MM.1S (cell line): ENCODE measurements around the gene SRPK2.
"Not testable (repeated sequence)": the region's sequence is repeated elsewhere in the genome, so short reads cannot be mapped to it uniquely, and the experiment has no call there.

Experiments used
- DNase-seq: peaks from one replicate; pipeline ENCODE4 v3.0.0-alpha.2; 2015
- H2AFZ ChIP-seq: fragments of 300-600 bp; sonication (generic); 2 replicates; pipeline ENCODE4 v1.6.0; 2016; ENCODE audit warnings: antibody characterized with exemption, low read length
- H3F3A ChIP-seq: fragments of 300-600 bp; sonication (generic); 2 replicates; pipeline ENCODE4 v1.6.1; 2016; ENCODE audit warnings: mild to moderate bottlenecking, antibody characterized with exemption, low read length, moderate library complexity, mixed read lengths; ENCODE audit not compliant: insufficient read depth
- H3K27ac ChIP-seq: fragments of 300-600 bp; sonication (generic); 2 replicates; pipeline ENCODE4 v1.5.1; 2016; ENCODE audit warnings: mild to moderate bottlenecking, low read length
- H3K27me3 ChIP-seq: fragments of 300-600 bp; sonication (generic); replicated peaks from 2 replicates; pipeline ENCODE4 v1.6.0; 2016; ENCODE audit warnings: low read length; ENCODE audit not compliant: insufficient read depth
- H3K36me3 ChIP-seq: fragments of 300-600 bp; sonication (generic); replicated peaks from 2 replicates; pipeline ENCODE4 v1.6.1; 2016; ENCODE audit warnings: mild to moderate bottlenecking, low read length, mixed read lengths; ENCODE audit not compliant: insufficient read depth
- H3K4me1 ChIP-seq: fragments of 300-600 bp; sonication (generic); 2 replicates; pipeline ENCODE4 v1.6.1; 2016; ENCODE audit warnings: low read length, mixed read lengths
- H3K4me2 ChIP-seq: fragments of 300-600 bp; sonication (generic); 2 replicates; pipeline ENCODE4 v1.6.0; 2016; ENCODE audit warnings: low read depth, low read length
- H3K4me3 ChIP-seq: fragments of 300-600 bp; sonication (generic); 2 replicates; pipeline ENCODE4 v1.5.1; 2016; ENCODE audit warnings: low read length, mixed read lengths
- H3K79me2 ChIP-seq: fragments of 300-600 bp; sonication (generic); 2 replicates; pipeline ENCODE4 v1.6.1; 2016; ENCODE audit warnings: mixed run types, low read length, mixed read lengths
- H3K9ac ChIP-seq: fragments of 300-600 bp; sonication (generic); 2 replicates; pipeline ENCODE4 v1.6.1; 2016; ENCODE audit warnings: low read length, mixed read lengths
- H3K9me2 ChIP-seq: fragments of 300-600 bp; sonication (generic); replicated peaks from 2 replicates; pipeline ENCODE4 v1.6.1; 2016; ENCODE audit warnings: mild to moderate bottlenecking, low read length, mixed read lengths; ENCODE audit not compliant: insufficient read depth
- H3K9me3 ChIP-seq: fragments of 300-600 bp; sonication (generic); replicated peaks from 2 replicates; pipeline ENCODE4 v1.6.1; 2016; ENCODE audit warnings: mild to moderate bottlenecking, low read length, mixed read lengths; ENCODE audit not compliant: insufficient read depth
- H4K20me1 ChIP-seq: fragments of 300-600 bp; sonication (generic); 2 replicates; pipeline ENCODE4 v1.6.1; 2016; ENCODE audit warnings: mild to moderate bottlenecking, low read length, moderate library complexity, mixed read lengths; ENCODE audit not compliant: insufficient read depth
- CTCF ChIP-seq: fragments of 300-600 bp; sonication (generic); IDR thresholded peaks from 2 replicates; pipeline ENCODE4 v1.5.1; 2016; ENCODE audit warnings: antibody characterized with exemption, low read length, mixed read lengths
- EZH2 ChIP-seq: fragments of 300-600 bp; sonication (generic); optimal IDR thresholded peaks from 2 replicates; pipeline ENCODE3; 2017; ENCODE audit warnings: low read depth, mild to moderate bottlenecking, antibody characterized with exemption, low read length, mixed read lengths
- EZH2phosphoT487 ChIP-seq: fragments of 300-600 bp; sonication (generic); IDR thresholded peaks from 2 replicates; pipeline ENCODE4 v1.6.1; 2018; ENCODE audit warnings: antibody characterized with exemption, low read length

SRPK2 gene

DNA sequence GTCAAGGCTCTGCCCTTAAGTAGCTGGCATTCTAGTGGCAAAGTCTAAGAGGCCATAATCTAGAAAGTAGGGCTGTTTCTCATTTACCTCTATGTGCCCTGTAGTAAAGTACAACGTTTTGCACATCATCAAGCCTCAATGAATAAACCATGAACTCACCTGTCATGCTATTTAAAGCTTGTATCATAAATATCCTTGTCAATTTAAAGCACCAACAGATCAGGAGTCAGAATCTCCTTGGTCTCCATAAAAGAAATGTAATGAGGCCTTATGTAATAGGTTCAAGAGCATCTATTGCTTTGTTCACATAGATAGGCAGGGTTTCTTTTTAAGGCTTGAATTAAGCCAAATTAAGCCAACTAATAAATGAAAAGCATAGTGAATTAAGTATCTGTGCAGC is 192.8 kb downstream of the SRPK2 start:
- DNase-seq, result no peak
- no peaks in the 10 kb centered on the region for H3K36me3 ChIP-seq
- no peaks in the 10 kb centered on the region for H3K9me3 ChIP-seq
- H3K9me2 ChIP-seq, result no peaks in the 10 kb centered on the region
- H3K27me3 ChIP-seq, result no peaks in the 10 kb centered on the region
- peaks cover 84% of the 10 kb centered on the region for H3K79me2 ChIP-seq
- H3K4me2 ChIP-seq, result no peak overlapping the region
- H3F3A ChIP-seq, result peaks cover 12% of the 10 kb centered on the region
- no peak overlapping the region for H2AFZ ChIP-seq
- TF ChIP-seq EZH2 (no peak), EZH2phosphoT487 (no peak), CTCF (no peak)
- H4K20me1 ChIP-seq, result no peaks in the 10 kb centered on the region
- no peak overlapping the region for H3K27ac ChIP-seq
- H3K4me3 ChIP-seq, result no peak overlapping the region
- H3K4me1 ChIP-seq, result peaks cover 18% of the 10 kb centered on the region
- no peak overlapping the region for H3K9ac ChIP-seq

- Histone ChIP-seq H3K4me1 (peaks cover 18% of the 10 kb centered on the region), H3F3A (peaks cover 12% of the 10 kb centered on the region), H3K79me2 (peaks cover 84% of the 10 kb centered on the region)
- H4K20me1 ChIP-seq, H3K9me3 ChIP-seq, H3K36me3 ChIP-seq, H3K4me3 ChIP-seq, H3K4me2 ChIP-seq, H3K9me2 ChIP-seq, H3K27ac ChIP-seq, H3K9ac ChIP-seq, H3K27me3 ChIP-seq, DNase-seq, H2AFZ ChIP-seq: not testable (repeated sequence)
Measured at GRCh38 chr7:105194959-105195358, 193.8 kb downstream of the SRPK2 start.

DNA sequence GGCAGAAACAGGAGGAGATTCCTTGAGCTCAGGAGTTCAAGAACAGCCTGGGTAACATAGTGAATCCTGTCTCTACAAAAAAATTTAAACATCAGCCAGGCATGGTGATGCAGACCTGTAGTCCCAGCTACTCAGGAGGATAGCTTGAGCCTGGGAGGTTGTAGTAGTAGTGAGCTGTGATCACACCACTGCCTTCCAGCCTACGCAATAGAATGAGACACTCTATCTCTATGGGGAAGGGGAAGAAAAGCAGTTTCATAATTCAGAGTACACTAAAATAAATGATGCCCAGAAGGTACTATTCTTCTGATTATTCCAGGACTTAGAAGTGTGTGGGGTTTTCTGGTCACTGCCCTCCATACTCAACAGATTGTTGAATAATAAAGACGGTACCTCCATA is 197.4 kb downstream of the SRPK2 start:
- no peaks in the 10 kb centered on the region for H3K36me3 ChIP-seq
- peaks cover 87% of the 10 kb centered on the region for H3K79me2 ChIP-seq
- H3K27ac ChIP-seq, result no peak overlapping the region
- H3K4me3 ChIP-seq, result no peak overlapping the region
- H3K27me3 ChIP-seq, result no peaks in the 10 kb centered on the region
- DNase-seq, result no peak
- H4K20me1 ChIP-seq, result no peaks in the 10 kb centered on the region
- no peak for TF ChIP-seq EZH2
- no peak for TF ChIP-seq EZH2phosphoT487
- TF ChIP-seq CTCF, result no peak
- H2AFZ ChIP-seq, result no peak overlapping the region
- H3K9me2 ChIP-seq, result no peaks in the 10 kb centered on the region
- H3K9ac ChIP-seq, result no peak overlapping the region
- H3K4me2 ChIP-seq, result no peak overlapping the region
- no peaks in the 10 kb centered on the region for H3K9me3 ChIP-seq
- H3F3A ChIP-seq, result peaks cover 37% of the 10 kb centered on the region
- H3K4me1 ChIP-seq, result peaks cover 44% of the 10 kb centered on the region

- Histone ChIP-seq H3K4me1 (peaks cover 53% of the 10 kb centered on the region), H2AFZ (no peak overlapping the region), H4K20me1 (no peaks in the 10 kb centered on the region), H3K9me2 (no peaks in the 10 kb centered on the region), H3K27me3 (no peaks in the 10 kb centered on the region), H3K4me2 (no peak overlapping the region), H3K36me3 (no peaks in the 10 kb centered on the region), H3K9ac (no peak overlapping the region), H3K9me3 (no peaks in the 10 kb centered on the region), H3K4me3 (no peak overlapping the region), H3K79me2 (peaks cover 83% of the 10 kb centered on the region), H3F3A (peaks cover 37% of the 10 kb centered on the region), H3K27ac (no peak overlapping the region)
- TF ChIP-seq CTCF, result no peak
- no peak for TF ChIP-seq EZH2phosphoT487
- TF ChIP-seq EZH2, result no peak
- no peak for DNase-seq
Measured at GRCh38 chr7:105189859-105190492, 198.7 kb downstream of the SRPK2 start.
